GM13976 (cell line): ENCODE measurements around the gene GBE1.
A peak's percentile ranks its signal among the peaks of the same experiment; 100 is the strongest.

Experiments used
- DNase-seq: peaks from one replicate; pipeline ENCODE4 v3.0.0; 2012; ENCODE audit warnings: low spot score
- in situ Hi-C: fragments of 300-500 bp; cut with MboI; formaldehyde crosslinking; loops from one replicate; pipeline ENCODE4 v1.12.0; 2022; ENCODE audit warnings: low sequenced_read_pairs, mixed read lengths, inconsistent platforms; ENCODE audit not compliant: unreplicated experiment
- TF ChIP-seq, protein P1 (sequence below): IDR thresholded peaks from 2 replicates; pipeline ENCODE4 v1.5.1; 2012; ENCODE audit warnings: borderline replicate concordance, mild to moderate bottlenecking; ENCODE audit not compliant: insufficient read depth; ENCODE audit errors: extremely low read depth, missing control alignments, control extremely low read depth

GBE1 gene

DNA sequence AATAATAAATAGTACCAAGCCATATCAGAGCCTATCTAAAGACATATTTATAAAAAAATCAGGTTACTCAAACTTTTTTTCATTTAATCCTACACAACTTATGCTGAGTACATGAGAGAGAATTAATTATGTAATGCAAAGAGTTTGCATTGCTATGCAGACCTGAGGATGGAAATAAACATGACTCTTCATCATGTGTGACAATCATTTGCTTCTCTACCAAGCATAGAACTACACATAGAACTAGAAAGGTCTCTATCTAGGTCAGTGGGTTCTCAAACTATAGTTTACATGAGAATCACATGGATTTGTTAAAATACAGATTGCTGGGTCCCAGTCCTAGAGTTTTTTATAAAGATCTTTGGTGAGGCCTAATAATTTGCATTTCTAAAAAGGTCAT lies 86.8 kb downstream of the GBE1 start:
- in situ Hi-C loops = loop anchor here (25.0 kb wide), 1 partner anchor 463 kb away; no protein-coding TSS in a partner anchor
- DNase-seq = no peak
- TF ChIP-seq, protein P1, sequence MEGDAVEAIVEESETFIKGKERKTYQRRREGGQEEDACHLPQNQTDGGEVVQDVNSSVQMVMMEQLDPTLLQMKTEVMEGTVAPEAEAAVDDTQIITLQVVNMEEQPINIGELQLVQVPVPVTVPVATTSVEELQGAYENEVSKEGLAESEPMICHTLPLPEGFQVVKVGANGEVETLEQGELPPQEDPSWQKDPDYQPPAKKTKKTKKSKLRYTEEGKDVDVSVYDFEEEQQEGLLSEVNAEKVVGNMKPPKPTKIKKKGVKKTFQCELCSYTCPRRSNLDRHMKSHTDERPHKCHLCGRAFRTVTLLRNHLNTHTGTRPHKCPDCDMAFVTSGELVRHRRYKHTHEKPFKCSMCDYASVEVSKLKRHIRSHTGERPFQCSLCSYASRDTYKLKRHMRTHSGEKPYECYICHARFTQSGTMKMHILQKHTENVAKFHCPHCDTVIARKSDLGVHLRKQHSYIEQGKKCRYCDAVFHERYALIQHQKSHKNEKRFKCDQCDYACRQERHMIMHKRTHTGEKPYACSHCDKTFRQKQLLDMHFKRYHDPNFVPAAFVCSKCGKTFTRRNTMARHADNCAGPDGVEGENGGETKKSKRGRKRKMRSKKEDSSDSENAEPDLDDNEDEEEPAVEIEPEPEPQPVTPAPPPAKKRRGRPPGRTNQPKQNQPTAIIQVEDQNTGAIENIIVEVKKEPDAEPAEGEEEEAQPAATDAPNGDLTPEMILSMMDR = no peak

DNA sequence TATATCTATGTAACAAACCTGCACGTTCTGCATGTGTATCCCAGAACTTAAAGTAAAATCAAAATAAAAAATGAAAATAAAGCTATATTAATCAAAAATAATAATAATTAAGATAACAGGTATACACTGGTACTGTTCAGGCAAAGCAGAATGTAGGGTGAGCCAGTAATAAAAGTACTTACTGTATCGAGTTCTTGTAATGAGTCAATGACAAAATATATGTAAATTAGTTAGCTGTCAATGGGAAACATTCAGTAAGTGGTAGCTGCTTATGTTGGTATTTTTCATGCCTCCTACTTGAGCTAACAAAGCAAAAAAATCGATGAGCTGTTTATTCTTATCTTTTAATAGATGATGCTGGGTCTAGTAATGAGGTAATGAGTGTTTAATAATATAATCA lies 93.2 kb downstream of the GBE1 start:
- DNase-seq = no peak
- TF ChIP-seq, protein P1 = no peak
- in situ Hi-C loops = loop anchor here (25.0 kb wide), 1 partner anchor 469 kb away; no protein-coding TSS in a partner anchor

DNA sequence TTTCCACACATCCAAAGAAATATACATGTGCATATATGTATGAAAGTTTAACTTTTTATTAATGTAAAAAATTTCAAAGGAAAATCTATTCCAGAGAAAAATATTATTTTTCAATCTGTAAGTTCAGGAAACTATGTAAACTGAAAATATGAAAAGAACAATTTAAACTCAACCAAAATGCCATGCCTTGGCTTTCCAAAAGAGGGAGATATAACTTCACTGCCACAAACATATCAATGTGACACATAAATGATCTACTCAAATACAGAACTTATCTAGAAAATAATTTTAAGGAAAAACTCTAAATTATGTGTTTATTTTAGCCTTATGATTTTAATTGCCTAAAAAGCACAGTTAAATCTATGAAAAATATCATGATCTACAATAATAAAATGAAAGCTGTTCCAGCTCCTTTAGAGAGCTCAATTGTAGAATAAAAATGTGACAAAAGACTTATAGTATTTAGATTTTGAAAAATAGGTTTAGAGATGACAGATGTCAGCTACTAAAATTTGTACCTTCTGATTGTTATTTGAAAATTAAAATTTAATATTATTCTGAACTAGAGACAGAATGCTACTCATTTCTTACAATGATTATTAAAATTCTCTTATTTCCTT lies 94.8 kb downstream of the GBE1 start:
- in situ Hi-C loops = loop anchor here (25.0 kb wide), 1 partner anchor 471 kb away; no protein-coding TSS in a partner anchor
- TF ChIP-seq, protein P1 = peak; percentile 55
- DNase-seq = peak; percentile 37

DNA sequence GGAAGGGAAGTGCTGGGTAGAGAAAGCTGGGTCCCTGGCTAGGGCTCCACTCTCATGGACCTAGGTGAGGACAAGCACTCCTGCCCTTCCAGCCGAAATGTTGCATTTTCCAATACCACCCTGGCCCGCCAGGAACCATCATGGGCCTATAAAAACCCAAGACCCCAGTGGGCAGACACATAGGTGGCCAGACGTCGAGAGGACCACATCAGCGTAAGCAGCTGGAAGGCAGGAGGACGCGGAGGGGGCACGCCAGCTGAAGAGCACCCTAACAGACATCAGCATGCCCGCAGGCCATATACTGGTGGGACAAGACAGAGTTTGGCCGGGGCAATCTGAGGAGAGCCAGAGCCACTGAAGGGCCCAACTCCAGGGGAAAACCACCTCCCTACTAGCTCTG lies 98.3 kb downstream of the GBE1 start:
- no peak for DNase-seq
- in situ Hi-C loops = loop anchor here (25.0 kb wide), 1 partner anchor 474 kb away; no protein-coding TSS in a partner anchor
- TF ChIP-seq, protein P1 = no peak

DNA sequence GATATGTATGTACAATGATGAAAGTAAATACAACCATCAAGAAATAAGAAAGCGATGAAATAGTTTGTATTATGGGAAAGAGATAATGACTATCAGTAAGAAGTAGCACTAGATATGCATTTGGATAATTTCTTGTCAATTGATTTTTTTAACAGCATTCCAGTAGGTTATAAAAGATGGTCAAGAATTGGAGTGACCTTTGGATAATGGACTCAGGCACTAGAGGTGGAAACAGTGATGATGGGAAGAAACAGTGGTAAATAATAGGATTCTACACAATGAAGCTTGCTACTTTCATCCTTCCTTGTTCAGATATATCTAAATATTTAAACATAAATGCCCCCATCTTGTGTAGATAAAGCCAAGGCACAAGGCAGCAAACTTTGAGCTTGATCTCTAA lies 101.4 kb downstream of the GBE1 start:
- in situ Hi-C loops = loop anchor here (25.0 kb wide), 1 partner anchor 477 kb away; no protein-coding TSS in a partner anchor

DNA sequence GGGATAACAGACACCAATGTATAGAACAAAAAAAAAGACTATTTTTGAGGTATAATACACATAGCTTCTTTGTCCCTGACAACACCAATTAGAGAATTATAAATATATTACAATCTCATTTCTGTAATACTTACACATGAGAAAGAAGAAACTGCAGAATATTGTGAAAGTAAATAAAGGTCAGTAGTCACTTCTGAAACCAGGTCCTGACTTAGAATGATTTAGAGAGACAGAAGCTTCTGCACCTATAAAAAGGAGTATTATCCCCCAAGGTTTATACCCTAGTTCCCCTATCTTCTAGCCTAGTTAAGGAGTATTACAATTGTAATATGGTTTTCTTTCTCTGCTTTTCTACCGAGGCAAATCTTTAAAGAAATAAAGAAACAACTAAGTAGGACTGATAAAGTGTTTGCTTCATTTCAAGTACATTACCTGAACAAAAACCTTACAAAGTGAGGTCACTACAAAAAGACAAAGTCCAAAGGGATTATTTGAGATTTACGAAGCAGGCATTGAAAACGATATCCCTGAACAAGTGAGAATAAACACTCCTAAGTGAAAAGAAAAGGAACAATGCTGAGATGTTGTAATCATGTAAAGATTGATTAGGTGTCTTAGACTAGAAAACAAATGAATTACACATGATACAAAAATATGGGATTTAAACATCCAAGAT lies 103.0 kb downstream of the GBE1 start:
- DNase-seq = no peak
- in situ Hi-C loops = loop anchor here (25.0 kb wide), 1 partner anchor 479 kb away; no protein-coding TSS in a partner anchor
- TF ChIP-seq, protein P1 = no peak

More for the DNA sequence above, 101.4 kb downstream of the GBE1 start:
- TF ChIP-seq, protein P1 = no peak
- no peak for DNase-seq
